Fibroblast of the aortic adventitia (primary cell): ENCODE results near the gene DNAJB7. TPM values are rescaled to one million over a fixed set of nuclear protein-coding genes. Genes with fewer than 3 reads are reported as not detected.

Experiments used
- DNase-seq: peaks from one replicate; pipeline ENCODE4 v3.0.0-alpha.2; 2010; ENCODE audit warnings: low read depth
- H3K4me3 ChIP-seq: 2 replicates; pipeline ENCODE4 v1.5.1; 2011; ENCODE audit warnings: low read depth, mild to moderate bottlenecking, control low read depth, low read length, moderate library complexity
- small RNA-seq: library from RNA; depleted of rRNA; stranded (forward); fragments of <200 nt; gene quantifications from one replicate; pipeline ENCODE3, GENCODE V24; 2012
- total RNA-seq: library from RNA; depleted of rRNA; stranded (reverse); fragments of >200 nt; gene quantifications from 2 replicates; pipeline ENCODE4 v1.2.3, GENCODE V29; 2012; ENCODE audit warnings: low replicate concordance
- TF ChIP-seq, protein P1 (sequence below): IDR thresholded peaks from 2 replicates; pipeline ENCODE4 v1.5.1; 2011; ENCODE audit warnings: mild to moderate bottlenecking, low read length, control low read depth, inconsistent platforms; ENCODE audit not compliant: insufficient read depth

DNAJB7 gene
- total RNA-seq, 1 donor: not detected

- DNase-seq: no peak
- no peak overlapping the region for H3K4me3 ChIP-seq
- TF ChIP-seq, protein P1, sequence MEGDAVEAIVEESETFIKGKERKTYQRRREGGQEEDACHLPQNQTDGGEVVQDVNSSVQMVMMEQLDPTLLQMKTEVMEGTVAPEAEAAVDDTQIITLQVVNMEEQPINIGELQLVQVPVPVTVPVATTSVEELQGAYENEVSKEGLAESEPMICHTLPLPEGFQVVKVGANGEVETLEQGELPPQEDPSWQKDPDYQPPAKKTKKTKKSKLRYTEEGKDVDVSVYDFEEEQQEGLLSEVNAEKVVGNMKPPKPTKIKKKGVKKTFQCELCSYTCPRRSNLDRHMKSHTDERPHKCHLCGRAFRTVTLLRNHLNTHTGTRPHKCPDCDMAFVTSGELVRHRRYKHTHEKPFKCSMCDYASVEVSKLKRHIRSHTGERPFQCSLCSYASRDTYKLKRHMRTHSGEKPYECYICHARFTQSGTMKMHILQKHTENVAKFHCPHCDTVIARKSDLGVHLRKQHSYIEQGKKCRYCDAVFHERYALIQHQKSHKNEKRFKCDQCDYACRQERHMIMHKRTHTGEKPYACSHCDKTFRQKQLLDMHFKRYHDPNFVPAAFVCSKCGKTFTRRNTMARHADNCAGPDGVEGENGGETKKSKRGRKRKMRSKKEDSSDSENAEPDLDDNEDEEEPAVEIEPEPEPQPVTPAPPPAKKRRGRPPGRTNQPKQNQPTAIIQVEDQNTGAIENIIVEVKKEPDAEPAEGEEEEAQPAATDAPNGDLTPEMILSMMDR: no peak
Measured at GRCh38 chr22:40823426-40823825, 38.5 kb downstream of the DNAJB7 start.

DNA sequence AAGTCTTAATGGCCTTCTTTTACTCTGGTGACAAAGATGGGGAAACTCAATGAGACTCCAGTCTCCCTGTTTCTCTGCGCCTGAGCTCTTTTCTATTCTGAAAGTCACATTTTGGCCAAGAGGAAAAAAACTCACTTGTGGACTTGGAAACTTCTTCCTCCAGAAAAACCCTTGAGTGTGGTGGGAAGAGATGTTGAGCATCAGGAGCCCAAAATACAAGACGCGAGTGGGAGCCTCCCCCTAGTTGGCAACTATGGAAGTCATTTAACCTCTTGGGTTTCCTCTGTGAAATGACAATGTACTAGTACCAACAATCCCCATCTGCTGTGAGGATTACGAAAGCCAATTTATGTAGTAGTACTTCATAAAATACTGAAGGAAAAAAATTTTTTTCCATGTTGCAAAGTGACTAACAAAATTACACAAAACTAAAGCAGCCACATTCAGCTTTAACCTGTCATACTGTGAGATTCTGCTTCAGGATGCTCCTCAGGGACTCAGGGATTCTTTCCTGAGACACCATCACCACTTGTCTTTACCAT is 42.2 kb downstream of the DNAJB7 start:
- H3K4me3 ChIP-seq: peak overlapping the region; percentile 83
- DNase-seq: peak; percentile 34
- TF ChIP-seq, protein P1: no peak

GRCh38 chr22:40818747-40819598 is 42.9 kb downstream of the DNAJB7 start, which contains the start of gene SLC25A17:
SLC25A17 (minus strand) TSS chr22:40819346; CDS start chr22:40819248, 98 bp downstream.
- TF ChIP-seq, protein P1: peak; percentile 64
- peak; percentile 67 for DNase-seq
- H3K4me3 ChIP-seq: peak within 1 kb of the TSS; percentile 83

GRCh38 chr22:40818192-40818746 is 43.6 kb downstream of the DNAJB7 start:
- peak; percentile 5 for DNase-seq
- TF ChIP-seq, protein P1: no peak
- peak overlapping the region; percentile 83 for H3K4me3 ChIP-seq

DNA sequence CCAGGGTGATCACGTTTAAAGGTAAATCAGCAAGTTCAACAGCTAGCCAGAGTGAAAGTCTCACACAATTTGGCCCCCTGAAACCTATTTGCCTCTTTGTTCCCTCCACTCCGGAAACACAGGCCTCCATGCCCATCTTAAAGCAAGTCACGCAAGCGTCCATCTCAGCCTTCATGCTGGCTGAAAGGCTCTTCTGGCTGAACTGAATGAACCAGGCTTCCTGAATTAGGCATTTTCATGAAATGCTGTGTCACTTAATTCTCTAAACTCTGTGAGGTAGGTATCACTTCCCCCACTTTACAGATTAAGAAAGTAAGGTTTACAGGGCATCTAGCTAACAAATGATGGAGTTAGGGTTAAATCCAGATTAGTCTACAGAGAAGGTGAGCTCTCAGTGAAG is 44.2 kb downstream of the DNAJB7 start:
- TF ChIP-seq, protein P1: no peak
- no peak for DNase-seq
- H3K4me3 ChIP-seq: peak overlapping the region; percentile 83

DNA sequence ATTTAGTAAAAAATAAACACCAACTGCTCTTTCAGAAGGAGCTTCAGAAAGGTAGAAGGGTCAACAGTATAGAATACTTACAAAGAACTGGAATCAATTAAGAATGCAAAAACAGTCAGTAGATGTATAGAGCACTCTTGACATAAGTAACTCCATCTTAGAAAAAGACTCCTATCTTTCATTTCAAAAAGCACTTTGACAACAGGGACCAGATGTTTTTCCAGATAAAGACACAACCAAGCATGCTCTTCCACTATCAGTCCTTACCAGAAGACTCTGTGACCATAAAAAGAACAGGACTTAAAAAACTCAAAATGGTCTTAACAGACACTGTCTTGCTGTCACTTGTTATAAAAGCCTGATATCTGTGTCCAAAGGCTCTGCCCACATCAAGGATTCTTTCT is 48.0 kb downstream of the DNAJB7 start:
- TF ChIP-seq, protein P1: no peak
- DNase-seq: no peak
- no peak overlapping the region for H3K4me3 ChIP-seq

Small RNAs within 50 kb of the gene (small RNA-seq; reads per million reads assigned to genes)
- gene MIR4766: 1.4 reads per million, percentile 52 among the genes with 10 or more reads in this experiment

Other genes with a start within 250 kb of the DNAJB7 start
- 25.8 and 90.4 TPM in 2 replicates for gene MRTFA, start 225.4 kb downstream of the DNAJB7 start, total RNA-seq
- under 0.01 TPM in 1 of 2 replicates, not detected in the other for gene MCHR1, start 182.6 kb downstream of the DNAJB7 start, total RNA-seq
- gene SLC25A17, start 42.8 kb downstream of the DNAJB7 start, total RNA-seq: 8.6 and 25.8 TPM in 2 replicates
- gene ST13, start 5.5 kb downstream of the DNAJB7 start, total RNA-seq: 154 and 514 TPM in 2 replicates
- 10.4 and 17.4 TPM in 2 replicates for gene XPNPEP3, start 5.0 kb downstream of the DNAJB7 start, total RNA-seq
- gene RBX1, start 89.3 kb upstream of the DNAJB7 start, total RNA-seq: 12.8 and 73.1 TPM in 2 replicates
- gene EP300, start 230.5 kb upstream of the DNAJB7 start, total RNA-seq: 49.0 and 85.5 TPM in 2 replicates